Activated CD4-positive, alpha-beta T cell treated with anti-CD3 and anti-CD28 coated beads, Interleukin-2, amount 10 ng/mL, durations not matched to agents 24 days and 14 days (primary cell): ENCODE results near the gene MAPK12. TPM values are rescaled to one million over a fixed set of nuclear protein-coding genes. Genes with fewer than 3 reads are reported as not detected.

ENCODE experiments used
- DNase-seq: peaks from one replicate; pipeline ENCODE4 v3.0.0; 2022
- H3K27ac Mint-ChIP-seq: one replicate; pipeline ENCODE4 v1.8.0; 2022; ENCODE audit warnings: mild to moderate bottlenecking, mixed read lengths
- H3K27me3 Mint-ChIP-seq: one replicate; pipeline ENCODE4 v1.8.0; 2022; ENCODE audit warnings: mixed read lengths
- H3K36me3 Mint-ChIP-seq: one replicate; pipeline ENCODE4 v1.8.0; 2022; ENCODE audit warnings: low read depth, mild to moderate bottlenecking, mixed read lengths
- H3K4me1 Mint-ChIP-seq: one replicate; pipeline ENCODE4 v1.8.0; 2021; ENCODE audit warnings: mixed read lengths
- H3K4me3 Mint-ChIP-seq: one replicate; pipeline ENCODE4 v1.8.0; 2022; ENCODE audit warnings: mild to moderate bottlenecking, moderate library complexity, mixed read lengths
- H3K9me3 Mint-ChIP-seq: one replicate; pipeline ENCODE4 v1.8.0; 2021; ENCODE audit warnings: mixed read lengths
- intact Hi-C: fragments of 100-400 bp; cut with micrococcal nuclease; formaldehyde crosslinking; loops from one replicate; pipeline ENCODE4 v1.15.1; 2023
- total RNA-seq: library from RNA; stranded (reverse); gene quantifications from 2 replicates; pipeline ENCODE4 v1.2.3, GENCODE V29; 2022

Gene MAPK12
- total RNA-seq, 1 donor from 2014 or later: 20.1 TPM

GRCh38 chr22:50303848-50304527 lies 42.5 kb upstream of the MAPK12 start:
- intact Hi-C loops: no loop called here
- H3K9me3 Mint-ChIP-seq: no peaks in the 10 kb centered on the region
- H3K27me3 Mint-ChIP-seq: peaks cover 15% of the 10 kb centered on the region
- peaks cover 10% of the 10 kb centered on the region for H3K4me1 Mint-ChIP-seq
- H3K36me3 Mint-ChIP-seq: no peaks in the 10 kb centered on the region
- H3K27ac Mint-ChIP-seq: no peak overlapping the region
- DNase-seq: no peak
- H3K4me3 Mint-ChIP-seq: no peak overlapping the region

DNA sequence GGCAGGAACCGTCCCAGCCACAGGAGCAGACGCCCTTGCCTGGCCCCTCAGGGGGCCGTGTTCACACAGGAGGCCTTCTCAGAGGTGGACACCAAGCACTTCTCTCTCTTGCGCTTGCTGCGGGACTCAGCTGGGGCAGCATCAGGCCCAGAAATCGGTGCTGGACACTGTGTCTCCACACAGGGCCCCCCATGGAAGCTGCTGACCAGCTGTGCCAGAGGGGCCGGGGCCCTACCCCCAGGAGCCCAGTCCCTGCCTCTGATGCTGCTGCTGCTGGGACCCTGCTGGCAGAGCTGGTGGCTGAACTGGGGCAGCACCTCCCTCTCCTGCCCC lies 42.0 kb upstream of the MAPK12 start:
- Mint-ChIP-seq H3K4me1 (peaks cover 8% of the 10 kb centered on the region), H3K27ac (no peak overlapping the region), H3K4me3 (no peak overlapping the region), H3K27me3 (peaks cover 18% of the 10 kb centered on the region), H3K36me3 (no peaks in the 10 kb centered on the region), H3K9me3 (no peaks in the 10 kb centered on the region)
- intact Hi-C loops: no loop called here
- no peak for DNase-seq

DNA sequence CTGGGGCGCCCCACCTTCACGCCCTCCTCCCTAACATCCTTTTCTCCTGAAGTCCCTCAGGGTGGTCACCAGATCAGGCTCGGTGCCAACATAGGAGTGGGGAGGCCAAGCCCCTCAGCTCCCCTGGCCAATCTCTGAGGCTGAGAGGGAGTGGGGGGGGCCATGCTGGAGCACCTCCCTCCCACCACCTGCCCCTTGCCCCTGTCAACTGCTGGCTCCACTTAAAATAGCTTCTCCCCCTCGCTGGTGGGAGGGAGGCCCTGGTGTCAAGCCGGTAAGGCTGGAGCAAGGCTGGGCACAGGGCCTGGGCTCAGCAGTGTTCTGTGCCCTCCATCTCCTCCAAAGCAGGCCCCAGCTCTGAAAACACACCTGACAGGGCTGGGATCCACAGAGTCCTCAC lies 41.1 kb upstream of the MAPK12 start:
- peaks cover 19% of the 10 kb centered on the region for H3K27me3 Mint-ChIP-seq
- no peaks in the 10 kb centered on the region for H3K9me3 Mint-ChIP-seq
- intact Hi-C loops: no loop called here
- H3K27ac Mint-ChIP-seq: no peak overlapping the region
- H3K4me1 Mint-ChIP-seq: peaks cover 8% of the 10 kb centered on the region
- H3K36me3 Mint-ChIP-seq: no peaks in the 10 kb centered on the region
- no peak for DNase-seq
- H3K4me3 Mint-ChIP-seq: no peak overlapping the region

DNA sequence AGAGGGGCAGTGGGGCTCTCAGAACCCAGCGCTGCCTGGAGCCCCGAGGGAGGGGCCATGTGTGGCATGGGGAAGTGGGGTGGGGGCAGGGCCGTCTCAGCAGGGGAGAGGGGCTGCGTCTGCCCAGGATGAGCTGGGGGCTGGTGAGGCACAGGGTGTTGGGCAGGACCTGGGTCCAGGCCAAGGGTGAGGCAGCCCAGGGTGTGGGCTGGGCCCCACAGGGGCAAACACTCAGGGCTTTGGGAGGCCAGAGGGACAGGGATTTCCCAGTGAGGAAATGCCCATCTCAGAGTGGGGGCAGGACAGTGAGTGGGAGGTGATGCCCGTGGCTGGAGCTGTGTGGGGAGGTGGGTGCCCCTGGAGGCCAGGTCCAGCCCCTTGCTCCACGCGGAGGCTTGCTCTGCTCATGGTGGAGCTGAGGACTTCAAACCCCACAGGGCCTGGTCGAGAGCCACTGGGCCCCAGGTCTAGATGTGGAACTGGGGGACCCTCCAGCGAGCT lies 40.6 kb upstream of the MAPK12 start:
- no peak for DNase-seq
- no peak overlapping the region for H3K27ac Mint-ChIP-seq
- no peaks in the 10 kb centered on the region for H3K9me3 Mint-ChIP-seq
- no peaks in the 10 kb centered on the region for H3K36me3 Mint-ChIP-seq
- H3K27me3 Mint-ChIP-seq: peaks cover 19% of the 10 kb centered on the region
- intact Hi-C loops: no loop called here
- H3K4me3 Mint-ChIP-seq: no peak overlapping the region
- H3K4me1 Mint-ChIP-seq: peaks cover 8% of the 10 kb centered on the region

DNA sequence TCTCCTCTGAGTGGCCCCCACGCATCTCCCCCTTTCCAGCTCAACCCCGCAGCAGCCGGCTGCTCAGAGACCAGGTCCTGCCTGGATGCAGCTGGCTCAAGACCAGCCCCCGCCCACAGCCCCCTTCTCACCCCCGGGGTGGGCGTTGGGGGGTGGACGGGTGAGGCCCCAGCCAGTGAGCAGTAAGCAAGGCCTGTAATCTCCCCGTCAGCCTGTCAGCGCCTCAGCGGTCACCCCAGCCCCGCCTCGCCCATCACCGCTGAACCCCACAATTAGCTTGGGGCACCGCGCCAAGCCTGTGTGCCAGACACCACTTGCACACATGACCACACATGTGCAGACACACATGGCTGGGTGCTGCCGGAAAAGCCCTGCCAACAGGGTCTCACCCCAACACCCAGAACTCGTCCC lies 40.1 kb upstream of the MAPK12 start:
- Mint-ChIP-seq H3K4me3 (no peak overlapping the region), H3K4me1 (peaks cover 8% of the 10 kb centered on the region), H3K27ac (no peak overlapping the region), H3K27me3 (peaks cover 19% of the 10 kb centered on the region), H3K9me3 (no peaks in the 10 kb centered on the region), H3K36me3 (no peaks in the 10 kb centered on the region)
- no peak for DNase-seq
- intact Hi-C loops: no loop called here

DNA sequence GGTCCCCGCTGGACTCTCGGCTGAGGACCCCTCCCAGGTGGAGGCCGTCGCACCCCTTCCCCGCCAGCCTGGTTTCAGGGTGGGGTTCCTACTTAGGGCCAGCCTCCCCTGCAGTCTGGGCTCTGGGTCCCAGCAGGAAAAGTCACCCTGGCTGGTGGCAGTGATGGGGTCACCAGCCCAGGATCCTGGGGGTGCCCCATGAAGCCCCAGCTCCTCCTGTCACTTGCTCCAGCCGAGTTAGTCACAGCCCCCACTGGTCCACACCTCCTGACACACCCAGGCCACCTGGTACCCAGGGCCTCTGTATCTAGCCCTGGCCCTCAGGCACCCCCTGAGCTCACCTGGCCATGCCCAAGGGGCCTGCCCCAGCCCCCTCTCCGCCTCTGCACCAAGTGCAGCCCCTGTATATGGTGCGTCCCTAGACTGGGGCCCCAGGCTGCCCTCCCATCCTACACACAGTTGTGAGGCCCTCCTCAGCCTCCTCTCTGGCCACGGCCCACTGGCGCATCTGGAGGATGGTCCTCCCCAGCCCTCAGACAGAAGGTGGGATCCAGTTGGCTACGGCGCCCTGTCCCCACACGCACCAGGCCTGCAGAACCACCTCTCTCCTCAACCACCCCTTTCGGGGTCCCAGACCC lies 39.3 kb upstream of the MAPK12 start:
- peaks cover 13% of the 10 kb centered on the region for H3K27me3 Mint-ChIP-seq
- H3K36me3 Mint-ChIP-seq: no peaks in the 10 kb centered on the region
- H3K4me1 Mint-ChIP-seq: peaks cover 1% of the 10 kb centered on the region
- intact Hi-C loops: no loop called here
- no peaks in the 10 kb centered on the region for H3K9me3 Mint-ChIP-seq
- no peak overlapping the region for H3K27ac Mint-ChIP-seq
- DNase-seq: no peak
- H3K4me3 Mint-ChIP-seq: no peak overlapping the region

DNA sequence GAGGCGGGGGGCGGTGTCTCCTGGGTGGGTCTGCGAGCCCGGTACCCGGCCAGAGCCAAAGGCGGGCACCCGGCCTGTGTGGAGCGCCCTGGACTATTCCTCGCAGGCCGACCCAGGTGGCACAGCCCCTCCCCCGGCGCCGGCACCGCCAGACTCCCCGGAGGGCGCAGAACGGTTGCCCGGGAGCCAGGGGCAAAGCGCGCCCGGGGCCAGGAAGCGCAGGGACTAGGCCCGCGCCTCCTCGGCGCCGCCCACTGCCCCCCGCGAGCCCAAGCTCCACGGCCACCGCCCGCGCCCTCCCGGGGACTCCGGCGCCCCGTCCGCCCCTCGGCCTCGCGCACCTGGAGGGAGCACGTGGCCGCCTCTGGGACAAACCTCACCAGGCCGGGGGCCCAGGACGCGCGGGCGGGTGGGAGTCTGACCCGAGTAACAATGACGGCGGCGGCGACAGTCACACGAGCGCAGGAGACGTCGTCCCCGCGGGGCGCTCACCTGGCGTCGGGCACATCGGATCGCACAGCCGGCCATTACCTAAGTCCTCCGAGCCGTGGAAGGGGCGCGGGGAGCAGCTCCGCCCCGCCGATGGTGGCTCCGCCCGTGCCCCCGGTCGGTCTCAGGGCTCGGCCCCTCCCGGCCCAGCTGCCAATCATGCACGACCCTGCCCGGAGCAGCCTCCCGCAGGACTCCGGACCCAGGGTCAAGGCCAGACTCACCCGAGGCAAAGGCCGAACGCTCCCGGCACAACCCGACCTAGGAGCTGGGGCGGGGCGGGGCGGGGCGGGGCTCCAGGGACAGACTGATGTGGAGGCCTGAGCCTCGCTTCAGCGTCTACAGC lies 38.5 kb upstream of the MAPK12 start:
- intact Hi-C loops: no loop called here
- Mint-ChIP-seq H3K4me1 (no peaks in the 10 kb centered on the region), H3K9me3 (no peaks in the 10 kb centered on the region), H3K36me3 (no peaks in the 10 kb centered on the region), H3K4me3 (no peak overlapping the region), H3K27me3 (peaks cover 13% of the 10 kb centered on the region), H3K27ac (no peak overlapping the region)
- DNase-seq: no peak

- H3K4me3 Mint-ChIP-seq: no peak overlapping the region
- no peaks in the 10 kb centered on the region for H3K9me3 Mint-ChIP-seq
- no peak overlapping the region for H3K27ac Mint-ChIP-seq
- no peak for DNase-seq
- no peaks in the 10 kb centered on the region for H3K4me1 Mint-ChIP-seq
- no peaks in the 10 kb centered on the region for H3K36me3 Mint-ChIP-seq
- intact Hi-C loops: no loop called here
- peaks cover 13% of the 10 kb centered on the region for H3K27me3 Mint-ChIP-seq
Observed at GRCh38 chr22:50298937-50299784, 37.7 kb upstream of the MAPK12 start.

DNA sequence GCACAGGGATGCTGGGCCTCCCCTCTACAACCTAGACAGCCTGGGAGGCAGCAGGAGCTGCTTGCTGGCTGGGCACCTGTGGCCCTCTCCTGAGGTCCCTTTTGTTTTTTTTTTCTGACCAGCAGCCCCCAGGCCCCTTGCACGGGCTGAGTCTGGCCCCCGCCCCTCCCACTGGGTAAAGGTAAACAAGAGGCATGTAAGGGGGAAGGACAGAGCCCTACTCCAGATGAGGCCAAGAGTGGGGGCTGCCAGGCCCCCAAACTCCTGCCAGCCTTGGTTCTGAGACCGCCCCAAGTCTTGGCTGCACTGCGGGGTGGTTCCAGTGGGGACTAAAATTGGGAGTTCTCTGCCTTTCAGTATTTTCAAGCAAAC lies 36.8 kb upstream of the MAPK12 start:
- Mint-ChIP-seq H3K4me1 (no peaks in the 10 kb centered on the region), H3K36me3 (no peaks in the 10 kb centered on the region), H3K27me3 (peaks cover 13% of the 10 kb centered on the region), H3K27ac (no peak overlapping the region), H3K9me3 (no peaks in the 10 kb centered on the region), H3K4me3 (no peak overlapping the region)
- no peak for DNase-seq
- intact Hi-C loops: no loop called here

- H3K36me3 Mint-ChIP-seq: no peaks in the 10 kb centered on the region
- H3K27ac Mint-ChIP-seq: no peak overlapping the region
- intact Hi-C loops: no loop called here
- H3K4me1 Mint-ChIP-seq: peaks cover 4% of the 10 kb centered on the region
- no peaks in the 10 kb centered on the region for H3K9me3 Mint-ChIP-seq
- peaks cover 16% of the 10 kb centered on the region for H3K27me3 Mint-ChIP-seq
- no peak overlapping the region for H3K4me3 Mint-ChIP-seq
- DNase-seq: no peak
Observed at GRCh38 chr22:50297510-50298265, 36.2 kb upstream of the MAPK12 start.

DNA sequence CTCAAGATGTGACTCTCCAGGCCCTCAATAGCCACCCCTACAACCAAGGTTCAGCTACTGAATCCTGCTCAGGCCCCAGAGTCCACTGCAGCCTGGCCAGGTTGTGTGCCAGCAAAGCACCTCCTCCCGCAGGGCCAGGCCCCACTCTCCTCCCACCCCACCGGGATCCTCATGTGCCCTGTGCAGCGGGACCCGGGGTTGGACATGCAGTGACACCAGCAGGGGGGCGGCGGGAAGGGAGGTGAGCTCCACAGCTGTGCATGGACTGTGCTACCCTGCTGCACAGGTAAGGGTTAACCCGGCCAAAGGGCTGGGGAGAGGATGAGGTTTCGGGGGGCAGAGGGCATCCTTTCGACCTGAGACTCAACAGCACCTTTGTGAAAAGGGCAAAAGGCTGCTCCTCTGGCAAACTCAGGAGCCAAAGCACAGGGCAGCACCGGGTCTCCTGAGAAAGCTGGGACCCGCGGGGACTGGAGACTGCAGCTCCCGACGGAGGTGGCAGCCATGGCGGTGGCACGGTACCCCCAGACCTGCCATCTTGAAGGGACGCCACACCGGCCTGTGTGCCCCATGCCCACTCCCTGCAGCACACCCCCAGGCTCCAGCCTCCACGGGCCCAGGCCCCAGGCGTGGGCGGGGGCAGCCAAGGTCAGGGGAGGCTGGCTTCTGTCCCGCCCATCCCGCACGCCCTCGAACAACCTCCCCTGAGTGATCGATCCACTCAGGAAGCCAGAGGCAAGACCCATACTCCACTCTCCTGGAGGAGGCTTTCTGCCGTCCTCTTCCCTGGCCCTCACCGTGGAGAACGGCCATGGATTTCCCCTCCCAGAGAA lies 35.4 kb upstream of the MAPK12 start:
- H3K9me3 Mint-ChIP-seq: no peaks in the 10 kb centered on the region
- intact Hi-C loops: no loop called here
- no peak for DNase-seq
- H3K4me3 Mint-ChIP-seq: no peak overlapping the region
- no peaks in the 10 kb centered on the region for H3K36me3 Mint-ChIP-seq
- H3K4me1 Mint-ChIP-seq: peaks cover 6% of the 10 kb centered on the region
- H3K27ac Mint-ChIP-seq: no peak overlapping the region
- H3K27me3 Mint-ChIP-seq: peaks cover 21% of the 10 kb centered on the region

- Mint-ChIP-seq H3K27ac (no peak overlapping the region), H3K4me1 (peaks cover 6% of the 10 kb centered on the region), H3K9me3 (no peaks in the 10 kb centered on the region), H3K27me3 (peaks cover 18% of the 10 kb centered on the region), H3K4me3 (no peak overlapping the region), H3K36me3 (no peaks in the 10 kb centered on the region)
- intact Hi-C loops: no loop called here
- no peak for DNase-seq
Observed at GRCh38 chr22:50294319-50294656, 32.8 kb upstream of the MAPK12 start.
